ENCODE measurements around the gene PRG2. TPM values are rescaled to one million over a fixed set of nuclear protein-coding genes. Genes with fewer than 3 reads are reported as not detected.
"Not testable (repeated sequence)": the region's sequence is repeated elsewhere in the genome, so short reads cannot be mapped to it uniquely, and the experiment has no call there.

Gene PRG2
- total and polyA plus RNA-seq, 4 donors, result 0.15 to 0.84 (median 0.39) TPM; not detected in 1

DNA sequence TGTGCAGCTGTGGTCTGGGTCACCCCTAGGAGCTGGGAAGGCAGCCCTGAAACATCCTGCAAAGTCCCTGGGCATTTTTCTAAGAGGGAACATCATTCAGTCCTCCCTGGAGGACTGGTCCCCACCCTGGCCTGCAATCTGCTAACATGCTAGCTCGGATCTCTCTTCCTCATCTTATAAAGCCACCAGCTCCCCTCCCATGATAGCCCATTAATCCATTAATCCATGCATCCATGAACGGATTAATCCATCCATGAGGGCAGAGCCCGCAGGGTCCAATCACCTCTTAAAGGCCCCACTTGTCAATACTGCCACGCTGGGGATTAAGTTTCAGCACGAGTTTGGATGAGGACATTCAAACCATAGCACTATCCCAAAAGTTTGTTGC, 21.6 kb downstream of the PRG2 start:
- DNase-seq (no peak), ATAC-seq (ENCODE audit: low FRiP score) (no peak)
- 71 to 73% methylated on average over 5 of the region's 5 CpGs for WGBS, 2 donors
- no peaks in the 10 kb centered on the region for H3K4me1 ChIP-seq (ENCODE audit: control insufficient read depth in 1 of 2, insufficient read depth in 2 of 2, low read length in 2 of 2)
- H3K27me3 ChIP-seq (ENCODE audit: control insufficient read depth in 1 of 2, insufficient read depth in 2 of 2, low read length in 1 of 2), result no peaks in the 10 kb centered on the region
- H3K4me3 ChIP-seq (ENCODE audit: low read length in 2 of 2), result no peak overlapping the region
- intact Hi-C loops (cut with DNase I), result no loop called here
- H3K9me3 ChIP-seq (ENCODE audit: control insufficient read depth, low read length), result no peaks in the 10 kb centered on the region
- no peaks in the 10 kb centered on the region for H3K36me3 ChIP-seq (ENCODE audit: control insufficient read depth in 1 of 2, insufficient read depth in 2 of 2, low read length in 1 of 2)
- no peak overlapping the region for H3K27ac ChIP-seq (ENCODE audit: low read depth in 1 of 2, low read length in 2 of 2)

DNA sequence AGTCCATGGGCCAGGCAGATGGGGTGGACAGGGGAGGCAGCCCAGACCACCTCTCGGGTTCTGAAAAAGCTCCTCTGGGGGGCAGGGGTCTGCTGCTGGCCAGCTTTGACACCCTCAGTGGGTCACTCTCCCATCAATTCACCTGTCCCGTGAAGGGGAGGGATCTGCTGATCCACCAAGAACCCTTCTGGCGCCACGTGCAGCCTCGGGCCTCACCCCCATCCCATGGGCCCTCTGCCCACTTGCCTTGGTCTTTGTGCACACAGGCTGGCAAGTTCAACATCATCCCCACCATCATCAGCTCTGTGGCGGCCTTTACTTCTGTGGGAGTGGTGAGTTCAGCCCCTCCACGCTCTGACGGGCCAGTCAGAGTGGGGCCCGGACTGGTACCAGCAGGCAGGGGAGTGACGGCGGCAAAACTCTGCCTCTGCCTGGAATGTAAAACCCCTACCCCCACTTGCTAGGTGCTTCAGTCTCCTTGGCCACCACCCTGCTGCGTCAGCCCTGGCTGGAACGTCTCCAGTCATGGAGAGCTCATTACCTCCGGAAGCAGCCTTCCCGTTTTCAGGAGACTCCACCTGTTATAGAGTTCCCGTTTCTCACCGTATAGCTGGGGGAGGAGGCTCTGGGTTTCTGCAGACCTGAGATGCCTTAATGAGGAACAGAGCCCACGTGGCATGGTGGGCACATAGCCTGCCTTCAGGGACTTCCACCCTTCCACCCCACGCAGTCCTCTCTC, 22.2 kb downstream of the PRG2 start:
- Histone ChIP-seq H3K27me3 (ENCODE audit: control insufficient read depth in 1 of 2, insufficient read depth in 2 of 2, low read length in 1 of 2) (no peaks in the 10 kb centered on the region), H3K4me1 (ENCODE audit: control insufficient read depth in 1 of 2, insufficient read depth in 2 of 2, low read length in 2 of 2) (no peaks in the 10 kb centered on the region), H3K36me3 (ENCODE audit: control insufficient read depth in 1 of 2, insufficient read depth in 2 of 2, low read length in 1 of 2) (no peaks in the 10 kb centered on the region), H3K27ac (ENCODE audit: low read depth in 1 of 2, low read length in 2 of 2) (no peak overlapping the region), H3K9me3 (ENCODE audit: control insufficient read depth, low read length) (no peaks in the 10 kb centered on the region), H3K4me3 (ENCODE audit: low read length in 2 of 2) (no peak overlapping the region)
- DNase-seq (no peak), ATAC-seq (ENCODE audit: low FRiP score) (no peak)
- WGBS, 2 donors, result 70 to 71% methylated on average over 19 of the region's 19 CpGs
- intact Hi-C loops (cut with DNase I), result no loop called here

DNA sequence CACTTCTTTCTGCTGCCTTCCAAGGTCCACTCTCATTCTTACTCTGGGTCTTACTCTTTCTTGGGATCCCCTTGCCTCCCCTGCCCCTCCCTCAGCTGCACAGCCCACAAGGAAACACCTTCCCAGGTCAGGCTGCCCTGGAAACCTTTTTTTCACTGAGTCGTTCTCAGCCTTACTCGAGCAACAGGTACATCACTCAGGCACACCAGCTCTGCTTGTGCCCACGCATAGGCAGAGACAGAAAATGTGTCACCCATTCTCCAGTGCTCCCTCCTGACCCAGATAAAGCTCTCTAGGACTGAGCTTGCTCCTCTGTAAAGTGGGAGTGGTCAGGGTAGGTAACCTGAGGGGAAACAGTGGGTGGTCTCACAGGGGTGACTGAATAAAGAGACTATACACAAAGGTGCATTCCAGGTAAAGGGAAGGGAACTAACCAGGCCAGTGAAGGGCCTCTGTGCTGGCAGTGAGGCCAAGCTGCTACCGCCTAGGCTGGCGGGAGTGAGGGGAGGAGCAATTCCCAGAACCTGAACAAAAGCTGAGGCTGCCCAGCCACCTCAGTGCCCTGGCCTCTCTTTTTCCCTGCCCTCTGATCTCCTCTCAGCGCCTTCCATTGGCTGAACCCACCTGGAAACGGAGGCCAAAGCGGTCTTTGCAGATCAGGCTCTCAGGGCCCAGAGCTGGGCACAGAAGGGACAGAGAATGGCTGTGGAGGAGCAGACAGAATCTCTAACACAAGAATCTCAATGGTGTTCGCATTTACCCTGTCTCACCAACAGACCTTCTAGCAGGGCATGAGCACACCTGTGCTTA, 25.4 kb downstream of the PRG2 start:
- Histone ChIP-seq H3K36me3 (ENCODE audit: control insufficient read depth in 1 of 2, insufficient read depth in 2 of 2, low read length in 1 of 2) (no peaks in the 10 kb centered on the region), H3K4me1 (ENCODE audit: control insufficient read depth in 1 of 2, insufficient read depth in 2 of 2, low read length in 2 of 2) (no peaks in the 10 kb centered on the region), H3K27ac (ENCODE audit: low read depth in 1 of 2, low read length in 2 of 2) (no peak overlapping the region), H3K27me3 (ENCODE audit: control insufficient read depth in 1 of 2, insufficient read depth in 2 of 2, low read length in 1 of 2) (no peaks in the 10 kb centered on the region), H3K9me3 (ENCODE audit: control insufficient read depth, low read length) (no peaks in the 10 kb centered on the region), H3K4me3 (ENCODE audit: low read length in 2 of 2) (no peak overlapping the region)
- ATAC-seq (ENCODE audit: low FRiP score) (no peak), DNase-seq (peak in 1 of 2 donors; percentile 46)
- WGBS, 2 donors, result 85 to 86% methylated on average over 9 of the region's 9 CpGs
- intact Hi-C loops (cut with DNase I), result no loop called here

DNA sequence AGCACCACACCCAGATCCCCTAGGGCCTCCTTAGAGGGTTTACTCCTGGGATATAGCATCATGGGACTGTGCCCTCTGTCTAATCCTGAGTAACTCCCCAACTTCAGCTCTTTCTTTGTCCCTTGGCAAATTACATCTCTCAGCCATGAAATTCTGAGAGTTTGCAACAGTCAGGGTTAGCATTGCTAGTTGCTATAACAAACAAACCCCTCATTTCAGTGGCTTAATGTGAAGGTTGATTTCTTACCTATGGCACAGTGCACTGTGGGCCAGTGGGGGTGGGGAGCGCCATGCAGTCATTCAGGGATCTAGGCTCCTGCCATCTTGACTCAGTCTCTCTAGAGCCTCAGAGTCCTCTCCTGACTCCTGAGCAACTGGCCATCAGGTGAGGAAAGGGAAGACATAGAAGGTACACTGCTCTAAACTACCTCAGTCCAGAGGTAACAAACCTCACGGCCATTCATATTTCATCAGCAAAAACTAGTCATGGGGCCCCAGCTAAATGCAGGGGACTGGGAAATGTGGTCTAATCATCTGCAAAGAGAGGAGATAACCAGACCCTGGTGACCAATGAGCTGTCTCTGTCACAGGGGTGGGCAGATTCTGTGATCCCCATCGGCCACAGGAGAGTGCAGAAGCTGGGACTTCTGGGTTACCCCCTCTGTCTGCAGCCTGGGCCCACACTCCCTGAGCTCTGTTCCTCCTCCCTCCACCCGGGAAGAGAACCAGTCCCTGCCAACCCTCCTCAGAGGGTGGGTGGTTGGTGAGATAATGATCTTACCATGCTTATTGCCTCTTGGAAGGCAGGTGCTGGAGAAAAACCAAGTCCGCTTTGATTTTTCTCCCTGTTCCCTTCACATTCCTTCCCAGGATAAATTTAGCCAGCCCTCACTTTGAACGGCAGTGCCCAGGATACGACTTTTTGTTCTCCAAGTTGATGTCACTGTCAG, 27.0 kb downstream of the PRG2 start:
- H3K27ac ChIP-seq (ENCODE audit: low read depth in 1 of 2, low read length in 2 of 2), result no peak overlapping the region
- no peak for ATAC-seq (ENCODE audit: low FRiP score)
- intact Hi-C loops (cut with DNase I), result no loop called here
- H3K27me3 ChIP-seq (ENCODE audit: control insufficient read depth in 1 of 2, insufficient read depth in 2 of 2, low read length in 1 of 2), result no peaks in the 10 kb centered on the region
- no peaks in the 10 kb centered on the region for H3K36me3 ChIP-seq (ENCODE audit: control insufficient read depth in 1 of 2, insufficient read depth in 2 of 2, low read length in 1 of 2)
- no peaks in the 10 kb centered on the region for H3K4me1 ChIP-seq (ENCODE audit: control insufficient read depth in 1 of 2, insufficient read depth in 2 of 2, low read length in 2 of 2)
- 31% methylated on average over 7 of the region's 7 CpGs for WGBS, 2 donors
- H3K9me3 ChIP-seq (ENCODE audit: control insufficient read depth, low read length), result no peaks in the 10 kb centered on the region
- peak in 1 of 2 donors; percentile 26 for DNase-seq
- H3K4me3 ChIP-seq (ENCODE audit: low read length in 2 of 2), result no peak overlapping the region

DNA sequence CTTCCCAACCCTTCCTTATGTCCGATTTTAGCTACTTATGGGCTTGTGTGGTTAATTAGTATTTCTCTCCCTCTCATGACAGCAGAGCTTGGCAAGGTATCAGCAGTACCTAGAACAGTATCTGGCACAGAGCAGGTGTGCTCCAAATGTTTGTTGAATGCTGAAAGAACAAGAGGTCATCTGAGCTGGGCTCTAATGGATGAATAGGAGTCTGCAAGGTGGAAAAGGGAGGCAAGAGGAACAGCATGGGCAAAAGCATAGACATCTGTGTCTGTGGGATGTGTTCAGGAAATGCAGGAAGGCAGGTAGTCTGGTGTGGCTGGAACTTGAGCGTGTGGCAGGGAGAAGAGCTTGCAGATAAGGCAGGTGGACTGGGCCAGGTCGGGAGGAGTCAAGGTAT, 28.5 kb downstream of the PRG2 start:
- no peaks in the 10 kb centered on the region for H3K27me3 ChIP-seq (ENCODE audit: control insufficient read depth in 1 of 2, insufficient read depth in 2 of 2, low read length in 1 of 2)
- WGBS, 2 donors, result 83 to 86% methylated on average over 3 of the region's 3 CpGs
- peak in 1 of 2 donors; percentile 13 for DNase-seq
- no peak overlapping the region for H3K27ac ChIP-seq (ENCODE audit: low read depth in 1 of 2, low read length in 2 of 2)
- no peaks in the 10 kb centered on the region for H3K9me3 ChIP-seq (ENCODE audit: control insufficient read depth, low read length)
- no peaks in the 10 kb centered on the region for H3K4me1 ChIP-seq (ENCODE audit: control insufficient read depth in 1 of 2, insufficient read depth in 2 of 2, low read length in 2 of 2)
- intact Hi-C loops (cut with DNase I), result no loop called here
- H3K4me3 ChIP-seq (ENCODE audit: low read length in 2 of 2), result no peak overlapping the region
- H3K36me3 ChIP-seq (ENCODE audit: control insufficient read depth in 1 of 2, insufficient read depth in 2 of 2, low read length in 1 of 2), result no peaks in the 10 kb centered on the region
- ATAC-seq (ENCODE audit: low FRiP score), result no peak

DNA sequence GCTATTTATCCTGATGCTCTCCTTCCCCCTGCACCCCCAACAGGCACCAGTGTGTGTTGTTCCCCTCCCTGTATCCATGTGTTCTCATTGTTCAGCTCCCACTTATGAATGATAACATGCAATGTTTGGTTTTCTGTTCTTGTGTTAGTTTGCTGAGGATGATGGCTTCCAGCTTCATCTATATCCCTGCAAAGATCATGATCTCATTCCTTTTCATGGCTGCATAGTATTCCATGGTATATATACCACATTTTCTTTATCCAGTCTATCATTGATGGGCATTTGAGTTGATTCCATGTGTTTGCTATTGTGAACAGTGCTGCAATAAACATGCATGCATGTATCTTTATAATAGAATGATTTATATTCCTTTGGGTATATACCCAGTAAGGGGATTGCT, 29.0 kb downstream of the PRG2 start:
- DNase-seq; H3K9me3 ChIP-seq (ENCODE audit: control insufficient read depth, low read length); H3K27me3 ChIP-seq (ENCODE audit: control insufficient read depth in 1 of 2, insufficient read depth in 2 of 2, low read length in 1 of 2); H3K27ac ChIP-seq (ENCODE audit: low read depth in 1 of 2, low read length in 2 of 2); H3K4me3 ChIP-seq (ENCODE audit: low read length in 2 of 2); intact Hi-C loops (cut with DNase I); ATAC-seq (ENCODE audit: low FRiP score); H3K36me3 ChIP-seq (ENCODE audit: control insufficient read depth in 1 of 2, insufficient read depth in 2 of 2, low read length in 1 of 2); H3K4me1 ChIP-seq (ENCODE audit: control insufficient read depth in 1 of 2, insufficient read depth in 2 of 2, low read length in 2 of 2): not testable (repeated sequence)

DNA sequence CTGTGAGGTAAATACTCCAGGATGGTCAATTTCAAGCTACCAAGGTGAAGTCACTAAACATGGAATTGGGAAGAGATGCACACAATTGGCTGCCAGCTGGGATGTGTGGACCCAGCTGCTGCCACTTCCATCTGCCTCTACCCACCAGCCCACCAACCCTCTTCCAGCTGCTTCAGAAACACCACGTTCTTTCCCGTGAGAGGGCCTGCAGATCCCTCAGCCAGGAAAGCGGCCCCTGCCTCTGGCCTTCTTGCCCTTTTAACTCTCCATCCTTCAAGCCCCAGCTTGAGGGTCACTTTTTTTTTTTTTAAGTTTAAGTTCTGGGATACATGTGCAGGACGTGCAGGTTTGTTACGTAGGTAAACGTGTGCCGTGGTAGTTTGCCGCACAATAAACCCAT, 29.5 kb downstream of the PRG2 start:
- DNase-seq, result peak in 1 of 2 donors; percentile 38
- no peaks in the 10 kb centered on the region for H3K27me3 ChIP-seq (ENCODE audit: control insufficient read depth in 1 of 2, insufficient read depth in 2 of 2, low read length in 1 of 2)
- ATAC-seq (ENCODE audit: low FRiP score), result no peak
- no peaks in the 10 kb centered on the region for H3K4me1 ChIP-seq (ENCODE audit: control insufficient read depth in 1 of 2, insufficient read depth in 2 of 2, low read length in 2 of 2)
- WGBS, 2 donors, result 92 to 93% methylated on average over 8 of the region's 8 CpGs
- H3K4me3 ChIP-seq (ENCODE audit: low read length in 2 of 2), result no peak overlapping the region
- intact Hi-C loops (cut with DNase I), result no loop called here
- H3K9me3 ChIP-seq (ENCODE audit: control insufficient read depth, low read length), result no peaks in the 10 kb centered on the region
- H3K27ac ChIP-seq (ENCODE audit: low read depth in 1 of 2, low read length in 2 of 2), result no peak overlapping the region
- no peaks in the 10 kb centered on the region for H3K36me3 ChIP-seq (ENCODE audit: control insufficient read depth in 1 of 2, insufficient read depth in 2 of 2, low read length in 1 of 2)

DNA sequence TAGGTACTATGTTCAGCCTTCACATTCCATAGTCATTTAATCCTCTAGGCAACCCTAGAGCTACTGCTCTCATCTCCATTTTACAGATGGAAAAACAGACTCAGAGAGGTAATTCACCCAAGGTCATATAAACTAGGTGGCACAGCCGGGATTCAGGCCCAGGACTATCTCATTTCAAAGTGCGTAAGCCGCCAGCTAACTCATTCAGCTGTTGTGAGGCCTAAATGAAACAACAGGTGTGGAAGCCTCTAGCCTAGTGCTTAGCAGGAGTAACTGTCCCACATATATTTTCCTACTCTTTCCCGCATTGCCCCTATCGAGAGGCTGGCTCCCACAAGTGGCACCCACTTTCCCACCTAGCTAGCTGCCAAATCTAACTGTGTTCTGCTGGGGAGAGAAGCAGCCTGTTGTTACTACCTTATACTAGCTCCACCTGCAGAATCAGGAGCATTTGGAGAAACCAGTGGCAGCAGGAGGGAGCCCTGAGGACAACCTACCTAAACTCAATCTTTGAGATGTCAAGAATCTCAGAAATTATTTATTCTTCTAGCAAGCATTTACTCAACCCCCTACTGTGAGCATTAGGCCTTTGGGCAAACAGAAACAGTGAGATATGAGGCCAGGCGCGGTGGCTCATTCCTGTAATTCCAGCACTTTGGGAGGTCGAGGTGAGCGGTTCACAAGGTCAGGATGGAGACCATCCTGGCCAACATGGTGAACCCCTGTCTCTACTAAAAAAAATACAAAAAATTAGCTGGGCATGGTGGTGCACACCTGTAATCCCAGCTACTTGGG, 30.4 kb downstream of the PRG2 start:
- H3K36me3 ChIP-seq (ENCODE audit: control insufficient read depth in 1 of 2, insufficient read depth in 2 of 2, low read length in 1 of 2), result no peaks in the 10 kb centered on the region
- intact Hi-C loops (cut with DNase I), result no loop called here
- H3K27ac ChIP-seq (ENCODE audit: low read depth in 1 of 2, low read length in 2 of 2), result no peak overlapping the region
- H3K27me3 ChIP-seq (ENCODE audit: control insufficient read depth in 1 of 2, insufficient read depth in 2 of 2, low read length in 1 of 2), result no peaks in the 10 kb centered on the region
- no peak for ATAC-seq (ENCODE audit: low FRiP score)
- WGBS, 2 donors, result 87 to 88% methylated on average over 9 of the region's 9 CpGs
- no peak overlapping the region for H3K4me3 ChIP-seq (ENCODE audit: low read length in 2 of 2)
- H3K9me3 ChIP-seq (ENCODE audit: control insufficient read depth, low read length), result no peaks in the 10 kb centered on the region
- DNase-seq, result peak in 1 of 2 donors; percentile 11
- H3K4me1 ChIP-seq (ENCODE audit: control insufficient read depth in 1 of 2, insufficient read depth in 2 of 2, low read length in 2 of 2), result no peaks in the 10 kb centered on the region

All from aorta (tissue), 5 donors.